Measurements from ENCODE around the gene CLEC18A. TPM values are rescaled to one million over a fixed set of nuclear protein-coding genes. Genes with fewer than 3 reads are reported as not detected.
"Not testable (repeated sequence)": the region's sequence is repeated elsewhere in the genome, so short reads cannot be mapped to it uniquely, and the experiment has no call there.

Gene CLEC18A
- 1 to 10 TPM in 3 of 4 donors, under 1 TPM in 1; 0.65 to 3.0 (median 1.9) TPM for total RNA-seq

DNA sequence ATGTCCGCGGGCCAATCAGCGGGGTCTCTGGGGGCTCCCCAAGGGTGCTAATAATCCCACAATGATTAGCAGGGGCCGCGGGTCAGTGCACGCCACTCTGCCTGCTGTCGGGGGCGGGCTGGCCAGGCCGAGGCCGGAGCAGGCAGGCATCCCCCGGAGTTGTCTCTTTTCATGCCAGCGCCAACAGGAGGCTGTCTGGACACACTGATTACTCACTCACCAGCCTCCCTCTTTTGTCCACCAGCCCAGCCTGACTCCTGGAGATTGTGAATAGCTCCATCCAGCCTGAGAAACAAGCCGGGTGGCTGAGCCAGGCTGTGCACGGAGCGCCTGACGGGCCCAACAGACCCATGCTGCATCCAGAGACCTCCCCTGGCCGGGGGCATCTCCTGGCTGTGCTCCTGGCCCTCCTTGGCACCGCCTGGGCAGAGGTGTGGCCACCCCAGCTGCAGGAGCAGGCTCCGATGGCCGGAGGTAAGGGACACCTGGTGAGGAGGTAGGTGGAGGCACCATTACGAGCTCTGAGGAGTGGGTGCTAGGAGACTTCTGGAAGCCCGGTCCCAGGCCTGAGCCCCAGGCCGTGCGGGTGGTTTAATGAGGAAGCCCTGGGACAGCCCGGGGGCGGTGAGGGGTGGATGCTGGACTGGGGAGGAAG, at the start of gene CLEC18A:
Gene CLEC18A (plus strand): TSS at position 318 of the 655 bp plus-strand sequence. CDS start 33 bp downstream, at position 351.
- TF ChIP-seq, protein P1, sequence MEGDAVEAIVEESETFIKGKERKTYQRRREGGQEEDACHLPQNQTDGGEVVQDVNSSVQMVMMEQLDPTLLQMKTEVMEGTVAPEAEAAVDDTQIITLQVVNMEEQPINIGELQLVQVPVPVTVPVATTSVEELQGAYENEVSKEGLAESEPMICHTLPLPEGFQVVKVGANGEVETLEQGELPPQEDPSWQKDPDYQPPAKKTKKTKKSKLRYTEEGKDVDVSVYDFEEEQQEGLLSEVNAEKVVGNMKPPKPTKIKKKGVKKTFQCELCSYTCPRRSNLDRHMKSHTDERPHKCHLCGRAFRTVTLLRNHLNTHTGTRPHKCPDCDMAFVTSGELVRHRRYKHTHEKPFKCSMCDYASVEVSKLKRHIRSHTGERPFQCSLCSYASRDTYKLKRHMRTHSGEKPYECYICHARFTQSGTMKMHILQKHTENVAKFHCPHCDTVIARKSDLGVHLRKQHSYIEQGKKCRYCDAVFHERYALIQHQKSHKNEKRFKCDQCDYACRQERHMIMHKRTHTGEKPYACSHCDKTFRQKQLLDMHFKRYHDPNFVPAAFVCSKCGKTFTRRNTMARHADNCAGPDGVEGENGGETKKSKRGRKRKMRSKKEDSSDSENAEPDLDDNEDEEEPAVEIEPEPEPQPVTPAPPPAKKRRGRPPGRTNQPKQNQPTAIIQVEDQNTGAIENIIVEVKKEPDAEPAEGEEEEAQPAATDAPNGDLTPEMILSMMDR (IDR thresholded peaks at IDR 0.05; ENCODE audit: low read depth), result not testable (repeated sequence)

GRCh38 chr16:69903865-69904415, 47.2 kb upstream of the CLEC18A start:
- TF ChIP-seq, protein P1 (IDR thresholded peaks at IDR 0.05; ENCODE audit: low read depth), result no peak

GRCh38 chr16:69904495-69905170, 46.5 kb upstream of the CLEC18A start:
- TF ChIP-seq, protein P1 (IDR thresholded peaks at IDR 0.05; ENCODE audit: low read depth), result no peak

GRCh38 chr16:69905171-69905555, 46.0 kb upstream of the CLEC18A start:
- TF ChIP-seq, protein P1 (IDR thresholded peaks at IDR 0.05; ENCODE audit: low read depth), result no peak

DNA sequence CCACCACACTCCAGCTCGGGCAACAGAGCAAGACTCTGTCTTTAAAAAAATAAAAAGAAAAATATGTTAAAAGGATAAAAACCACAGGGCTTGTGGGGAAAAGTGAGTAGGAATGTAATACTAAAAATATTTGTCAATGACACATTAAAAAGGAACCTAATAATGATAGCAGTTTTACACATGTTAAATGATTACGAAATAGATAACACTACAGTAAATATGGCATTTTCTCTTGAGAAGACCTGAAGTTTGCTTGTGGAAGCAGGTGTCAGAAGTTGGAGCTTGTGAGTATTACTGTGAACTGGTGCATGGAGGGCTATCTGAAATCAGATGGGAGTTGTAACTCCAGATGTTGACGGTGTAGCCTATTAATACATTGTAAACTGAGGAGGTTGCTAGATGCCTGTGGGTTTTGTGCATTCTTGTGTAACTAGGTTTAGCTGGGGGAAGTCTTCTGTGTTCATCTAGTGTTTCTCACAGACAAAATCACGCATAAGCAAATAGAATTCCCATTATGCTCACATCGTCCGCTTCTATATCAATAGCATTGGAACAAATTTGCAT, 44.2 kb upstream of the CLEC18A start:
- TF ChIP-seq, protein P1 (IDR thresholded peaks at IDR 0.05; ENCODE audit: low read depth), result no peak

GRCh38 chr16:69909043-69909442, 42.1 kb upstream of the CLEC18A start:
- TF ChIP-seq, protein P1 (IDR thresholded peaks at IDR 0.05; ENCODE audit: low read depth), result no peak

DNA sequence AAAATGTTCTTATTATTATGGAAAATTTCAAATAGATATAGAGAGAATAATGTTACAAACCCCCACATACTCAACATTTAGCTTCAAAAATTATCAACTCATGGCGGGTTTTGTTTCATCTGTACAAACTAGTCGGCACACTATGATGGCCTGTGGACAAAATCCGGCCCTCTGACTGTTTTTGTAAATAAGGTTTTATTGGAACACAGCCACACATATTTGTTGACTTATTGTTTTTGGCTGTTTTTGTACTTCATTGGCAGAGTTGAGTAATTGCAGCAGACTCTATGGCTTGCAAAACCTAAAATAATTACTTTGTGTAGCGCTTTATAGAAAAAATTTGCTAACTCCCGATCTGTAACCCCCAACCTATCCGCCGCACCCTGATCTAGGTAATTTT, 41.4 kb upstream of the CLEC18A start:
- TF ChIP-seq, protein P1 (IDR thresholded peaks at IDR 0.05; ENCODE audit: low read depth), result no peak
